Stimulated activated CD8-positive, alpha-beta memory T cell treated with anti-CD3 and anti-CD28 coated beads, Interleukin-15, amount 100 ng/mL, for 1 hour (primary cell): ENCODE measurements around the gene BCAP31.
"Not testable (repeated sequence)": the region's sequence is repeated elsewhere in the genome, so short reads cannot be mapped to it uniquely, and the experiment has no call there.

Experiments used
- DNase-seq: peaks from one replicate; pipeline ENCODE4 v3.0.0-alpha.2; 2020; ENCODE audit warnings: low read depth

Gene BCAP31

DNA sequence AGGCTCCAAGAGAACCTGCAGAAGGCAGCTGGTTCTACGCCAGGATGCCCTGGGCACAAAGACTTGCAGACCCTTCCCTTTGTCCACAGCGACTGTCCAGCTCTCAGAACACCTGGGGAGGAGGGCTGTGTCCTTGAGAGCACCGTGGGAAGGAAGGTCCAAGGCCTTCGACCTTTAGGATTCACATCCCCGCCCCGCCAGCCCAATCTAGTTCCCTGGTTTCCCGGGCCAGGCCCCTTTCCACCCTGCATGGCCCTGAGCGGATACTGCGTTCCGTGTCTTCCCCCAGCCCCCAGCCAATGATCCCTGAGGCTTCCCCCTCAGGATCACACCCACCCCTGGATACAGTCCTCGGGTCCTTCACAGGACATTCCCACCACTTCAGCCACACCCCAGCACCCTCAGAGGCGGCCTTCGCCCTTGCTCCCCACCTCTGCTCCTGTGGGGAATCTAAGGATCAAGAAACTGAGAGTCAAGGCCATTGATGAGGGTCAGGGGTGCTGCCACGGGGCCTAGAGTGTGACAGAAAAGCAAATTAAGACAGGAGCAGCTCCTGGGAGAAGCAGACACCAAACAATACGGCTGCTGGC, 9.6 kb upstream of the BCAP31 start:
- no peak for DNase-seq

DNA sequence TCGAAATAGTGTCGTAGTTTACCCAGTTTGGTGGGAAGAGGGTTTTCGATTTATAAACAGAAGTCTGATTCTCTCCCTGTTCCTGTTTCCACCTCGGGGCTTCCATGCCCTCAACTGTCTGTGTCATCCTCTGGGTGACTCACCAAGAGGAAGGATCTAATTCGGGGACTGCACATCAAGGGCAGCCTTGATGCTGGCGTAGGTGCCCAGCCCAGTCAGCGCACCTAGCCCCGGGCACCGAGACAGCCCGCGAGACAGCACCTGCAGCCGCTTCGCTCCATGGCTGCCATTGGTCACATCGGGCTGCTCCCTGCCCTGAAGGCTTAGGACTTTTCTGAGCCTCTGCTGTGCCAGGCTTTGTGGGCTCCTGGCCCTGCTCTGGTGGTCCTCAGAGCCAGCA, 8.2 kb upstream of the BCAP31 start:
- no peak for DNase-seq

DNA sequence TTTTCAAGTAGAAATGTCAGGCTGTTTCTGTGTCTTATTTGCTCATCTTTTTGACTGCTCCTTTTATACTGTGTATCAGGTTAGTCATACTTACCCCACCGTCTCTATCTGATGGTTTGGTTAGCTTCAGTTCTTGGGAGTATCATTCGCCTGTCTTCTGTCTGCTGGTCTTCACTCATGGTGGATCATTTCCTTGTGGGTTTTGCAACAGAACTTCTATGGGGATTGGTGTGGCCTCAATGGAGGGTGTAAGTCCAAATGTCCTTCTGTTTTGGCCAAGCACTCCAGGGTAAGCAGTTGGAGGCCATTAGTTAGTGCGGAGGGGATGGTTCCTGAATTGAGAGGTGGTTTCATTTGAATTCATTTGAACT, 7.6 kb upstream of the BCAP31 start:
- no peak for DNase-seq

DNA sequence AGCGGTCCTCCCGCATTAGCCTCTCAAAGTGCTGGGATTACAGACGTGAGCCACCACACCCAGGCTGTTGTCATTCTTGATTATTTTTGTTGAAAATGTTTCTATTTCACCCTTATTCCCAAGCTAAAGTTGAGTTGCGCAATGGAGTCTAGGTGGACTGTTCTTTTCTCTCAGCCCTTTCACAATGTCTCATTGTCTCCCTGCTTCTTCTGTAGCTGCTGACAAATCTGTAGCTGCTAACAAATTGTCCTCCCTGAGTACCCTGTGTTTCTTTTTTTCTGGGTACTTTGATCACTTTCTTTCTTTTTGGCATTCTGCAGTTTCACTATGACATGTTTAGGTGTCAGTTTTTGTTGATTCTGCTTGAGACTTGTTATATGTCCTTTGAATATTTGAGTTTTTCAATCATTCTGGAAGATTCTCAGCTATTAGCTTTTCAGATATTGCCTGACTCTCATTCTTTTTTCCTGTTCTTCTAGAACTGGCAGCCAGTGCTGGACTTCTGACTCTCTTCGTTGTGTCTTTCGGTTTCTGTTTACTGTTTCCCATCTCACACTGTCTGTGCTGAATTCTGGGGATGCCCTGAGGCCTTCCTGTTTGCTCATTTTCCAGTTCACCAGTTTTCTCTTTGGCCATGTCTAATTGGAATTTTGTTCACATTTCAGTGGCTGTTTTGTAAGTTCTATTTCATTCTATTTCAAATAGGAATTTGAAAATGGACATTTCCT, 7.1 kb upstream of the BCAP31 start:
- no peak for DNase-seq

DNA sequence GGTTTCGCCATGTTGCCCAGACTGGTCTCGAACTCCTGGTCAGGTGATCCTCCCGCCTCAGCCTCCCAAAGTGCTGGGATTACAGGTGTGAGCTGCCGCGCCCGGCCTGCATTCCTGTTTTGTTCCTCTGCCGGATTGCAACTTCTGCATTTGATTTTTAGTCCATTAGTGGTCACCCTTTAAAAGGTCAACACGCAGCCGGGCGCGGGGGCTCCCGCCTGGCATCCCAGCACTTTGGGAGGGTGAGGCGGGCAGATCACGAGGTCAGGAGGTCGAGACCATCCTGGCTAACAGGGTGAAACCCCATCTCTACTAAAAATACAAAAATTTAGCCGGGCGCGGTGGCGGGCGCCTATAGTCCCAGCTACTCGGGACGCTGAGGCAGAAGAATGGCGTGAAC, 5.9 kb upstream of the BCAP31 start:
- DNase-seq: not testable (repeated sequence)

DNA sequence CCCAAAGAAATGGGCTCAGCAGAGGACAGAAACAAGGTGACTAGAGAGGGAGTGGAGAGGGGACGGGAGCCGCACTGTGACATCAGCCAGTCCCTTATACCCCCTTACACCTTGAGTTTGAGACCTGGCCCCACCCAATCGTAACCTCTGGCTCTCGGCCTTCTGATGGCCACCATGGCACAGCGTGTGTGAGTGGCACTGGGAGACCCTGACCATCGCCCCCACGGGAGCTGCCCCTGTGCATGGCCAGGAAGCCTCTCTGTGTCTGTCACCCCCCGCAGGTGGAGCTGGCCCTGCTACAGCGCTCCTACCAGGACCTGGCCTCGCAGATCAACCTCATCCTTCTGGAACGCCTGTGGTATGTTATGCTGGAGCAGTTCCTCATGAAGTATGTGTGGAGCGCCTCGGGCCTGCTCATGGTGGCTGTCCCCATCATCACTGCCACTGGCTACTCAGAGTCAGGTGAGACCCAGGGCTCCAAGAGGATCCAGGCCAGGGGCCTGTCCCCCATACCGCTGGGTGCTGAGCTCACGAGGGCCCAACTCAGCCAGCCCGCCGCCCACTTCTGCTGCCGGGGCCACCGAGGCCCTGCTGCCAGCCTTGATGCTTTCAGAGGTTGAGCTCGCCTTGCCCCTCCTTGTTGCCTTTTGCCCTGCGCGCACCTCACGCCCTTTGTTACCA, 4.9 kb upstream of the BCAP31 start:
- no peak for DNase-seq

DNA sequence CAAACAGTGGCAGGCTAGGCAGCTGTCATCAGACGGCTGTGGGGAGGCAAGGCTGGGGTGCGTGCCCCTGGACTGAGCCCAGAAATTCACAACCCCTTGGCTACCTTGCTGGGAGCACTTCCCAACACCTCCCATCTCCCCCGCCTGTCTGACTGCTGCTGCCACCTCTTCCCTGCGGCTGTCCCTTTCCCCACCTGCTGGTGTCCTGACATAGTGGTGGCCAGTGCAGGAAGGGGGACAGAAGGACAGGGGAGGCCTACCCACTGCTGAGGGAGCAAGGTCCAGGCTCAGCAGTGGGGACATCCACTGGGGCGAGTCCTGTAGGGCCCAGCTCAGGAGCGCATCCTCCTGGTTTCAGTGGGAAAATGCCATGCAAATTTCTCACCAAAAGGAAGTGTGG, 3.9 kb upstream of the BCAP31 start:
- DNase-seq: no peak

DNA sequence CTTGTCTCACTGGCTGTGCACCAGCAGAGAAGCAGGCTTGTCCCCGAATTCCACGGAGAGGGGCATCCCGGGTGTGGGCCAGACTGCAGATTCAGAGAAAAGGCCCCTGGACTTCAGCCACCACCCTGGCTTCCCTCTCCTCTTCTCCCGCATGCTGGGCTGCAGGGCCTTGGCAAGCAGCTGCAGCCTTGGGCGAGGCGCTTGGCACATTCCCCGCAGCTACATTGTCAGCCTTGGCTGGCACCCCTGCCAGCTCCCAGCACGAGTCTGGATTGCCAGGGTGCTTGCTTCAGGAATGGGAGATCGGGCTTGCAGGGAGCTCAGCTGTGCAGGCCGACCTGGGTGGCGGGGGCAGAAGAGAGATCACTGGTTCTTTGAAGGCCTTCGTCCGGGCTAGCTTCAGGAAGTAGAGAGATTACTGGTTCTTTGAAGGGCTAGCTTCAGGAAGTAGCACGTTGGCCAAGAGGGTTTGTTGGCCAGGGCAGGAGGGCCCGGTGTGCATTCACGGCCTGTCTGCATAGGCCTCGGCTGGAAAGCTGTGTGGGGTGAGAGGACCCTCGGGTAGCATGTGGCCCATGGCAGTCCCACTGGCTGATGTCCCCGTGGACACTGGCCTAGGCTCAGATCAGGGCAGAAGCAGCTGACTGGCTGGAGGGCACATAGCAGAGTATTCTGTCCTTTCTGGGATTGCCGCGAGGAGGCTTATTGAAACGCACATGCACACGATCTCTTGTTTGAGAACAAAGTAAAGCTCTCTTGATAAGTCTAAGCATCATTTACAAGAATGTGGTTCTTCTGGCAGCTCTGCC, 3.1 kb upstream of the BCAP31 start:
- no peak for DNase-seq

DNA sequence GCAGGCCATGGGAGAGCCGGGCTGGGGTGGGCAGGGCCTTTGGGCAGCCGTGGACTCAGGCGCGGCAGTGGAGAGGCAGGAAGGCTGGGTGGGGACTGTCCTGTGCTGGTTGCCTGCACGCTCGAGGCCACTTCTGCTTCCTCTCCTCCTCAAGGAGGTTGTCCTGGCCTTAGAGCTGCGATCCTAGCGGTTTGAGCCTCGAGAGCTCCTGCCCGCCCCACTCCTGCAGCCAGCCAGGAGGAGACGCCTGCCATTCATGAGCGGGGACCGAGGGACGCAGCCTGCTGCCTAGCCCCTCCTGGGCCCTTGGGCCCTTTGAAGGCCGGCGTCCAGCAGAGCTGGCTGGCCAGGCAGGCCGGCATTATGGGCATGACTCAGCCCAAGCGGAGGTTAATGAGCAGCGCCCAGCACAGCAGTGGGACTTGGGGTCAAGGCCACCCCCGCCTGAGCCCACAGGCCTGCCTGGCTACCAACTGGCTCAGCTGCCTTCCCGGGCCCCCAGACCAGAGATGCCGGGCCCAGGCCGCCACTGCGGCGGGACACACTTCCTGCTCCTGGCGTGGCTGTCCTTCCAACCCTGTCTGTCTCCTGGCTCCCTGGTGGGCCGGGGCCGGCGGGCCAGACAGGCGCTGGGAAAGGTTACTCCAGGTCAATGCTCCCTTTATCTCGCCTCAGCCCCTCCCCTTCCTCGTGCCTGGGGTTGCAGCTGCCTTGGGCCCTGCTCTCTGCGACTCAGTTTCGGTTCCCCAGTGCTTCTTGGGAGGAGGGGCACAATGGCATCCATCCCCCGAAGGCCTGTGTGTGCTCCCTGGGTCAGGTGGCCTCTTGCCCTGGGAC, 2.3 kb upstream of the BCAP31 start:
- no peak for DNase-seq

DNA sequence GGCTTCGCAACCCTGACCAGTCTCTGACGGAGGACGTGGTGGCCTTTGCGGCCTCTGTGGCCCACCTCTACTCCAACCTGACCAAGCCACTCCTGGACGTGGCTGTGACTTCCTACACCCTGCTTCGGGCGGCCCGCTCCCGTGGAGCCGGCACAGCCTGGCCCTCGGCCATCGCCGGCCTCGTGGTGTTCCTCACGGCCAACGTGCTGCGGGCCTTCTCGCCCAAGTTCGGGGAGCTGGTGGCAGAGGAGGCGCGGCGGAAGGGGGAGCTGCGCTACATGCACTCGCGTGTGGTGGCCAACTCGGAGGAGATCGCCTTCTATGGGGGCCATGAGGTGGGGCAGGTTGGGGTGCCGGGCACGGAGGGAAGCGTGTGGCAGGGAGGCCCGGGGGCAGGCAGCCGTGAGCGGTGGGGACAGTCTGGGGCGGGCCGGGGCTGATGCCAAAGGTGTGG, 1.7 kb upstream of the BCAP31 start:
- DNase-seq: no peak

DNA sequence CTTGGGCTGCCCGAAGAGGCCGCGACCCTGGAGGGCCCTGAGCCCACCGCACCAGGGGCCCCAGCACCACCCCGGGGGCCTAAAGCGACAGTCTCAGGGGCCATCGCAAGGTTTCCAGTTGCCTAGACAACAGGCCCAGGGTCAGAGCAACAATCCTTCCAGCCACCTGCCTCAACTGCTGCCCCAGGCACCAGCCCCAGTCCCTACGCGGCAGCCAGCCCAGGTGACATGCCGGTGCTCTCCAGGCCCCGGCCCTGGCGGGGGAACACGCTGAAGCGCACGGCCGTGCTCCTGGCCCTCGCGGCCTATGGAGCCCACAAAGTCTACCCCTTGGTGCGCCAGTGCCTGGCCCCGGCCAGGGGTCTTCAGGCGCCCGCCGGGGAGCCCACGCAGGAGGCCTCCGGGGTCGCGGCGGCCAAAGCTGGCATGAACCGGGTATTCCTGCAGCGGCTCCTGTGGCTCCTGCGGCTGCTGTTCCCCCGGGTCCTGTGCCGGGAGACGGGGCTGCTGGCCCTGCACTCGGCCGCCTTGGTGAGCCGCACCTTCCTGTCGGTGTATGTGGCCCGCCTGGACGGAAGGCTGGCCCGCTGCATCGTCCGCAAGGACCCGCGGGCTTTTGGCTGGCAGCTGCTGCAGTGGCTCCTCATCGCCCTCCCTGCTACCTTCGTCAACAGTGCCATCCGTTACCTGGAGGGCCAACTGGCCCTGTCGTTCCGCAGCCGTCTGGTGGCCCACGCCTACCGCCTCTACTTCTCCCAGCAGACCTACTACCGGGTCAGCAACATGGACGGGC, 1.0 kb upstream of the BCAP31 start:
- no peak for DNase-seq

DNA sequence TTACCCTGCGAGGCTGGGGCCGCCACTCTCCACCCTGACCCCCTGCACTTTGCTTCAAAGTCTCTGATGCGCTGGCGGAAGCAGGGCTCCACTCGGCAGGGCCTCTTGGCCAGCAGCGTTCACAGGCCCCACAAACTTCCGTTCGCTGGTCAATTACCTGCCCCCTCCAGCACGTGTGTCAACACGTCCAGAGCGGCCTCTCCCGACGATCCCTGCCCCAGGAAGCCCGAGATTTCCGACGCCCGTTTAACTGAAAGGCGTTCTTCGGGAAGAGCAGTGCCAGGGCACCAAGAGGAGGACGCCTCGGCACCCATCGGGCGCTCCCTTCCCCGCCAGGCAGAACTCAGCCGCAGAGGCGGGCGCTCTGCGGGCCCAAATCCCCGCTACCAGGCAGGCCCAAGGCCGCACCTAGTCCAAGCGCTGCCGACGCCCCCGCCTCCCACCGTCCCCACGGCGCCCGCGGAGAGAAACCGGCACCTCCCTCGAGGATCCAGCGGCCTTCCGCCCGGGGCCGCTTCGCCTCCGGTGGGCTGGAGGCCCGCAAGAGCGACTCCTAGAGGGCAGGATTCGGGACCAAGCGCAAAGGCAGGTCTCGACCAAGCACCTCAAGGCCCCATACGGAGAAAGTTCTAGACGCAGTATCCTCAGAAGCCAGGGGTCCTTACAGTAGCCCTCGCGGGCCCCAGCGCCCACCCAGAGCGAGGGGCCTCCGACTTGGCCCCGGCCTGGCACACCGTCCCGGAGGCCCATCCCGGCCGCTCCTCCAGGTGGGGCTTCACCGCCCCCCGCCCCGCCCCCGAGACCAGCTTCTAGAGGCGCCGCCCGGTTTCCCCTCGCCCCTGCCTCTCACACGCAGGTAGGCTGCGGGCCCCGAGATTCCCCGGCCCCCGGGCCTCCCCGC, 586 bp downstream of the BCAP31 start:
- DNase-seq: peak; percentile 13

DNA sequence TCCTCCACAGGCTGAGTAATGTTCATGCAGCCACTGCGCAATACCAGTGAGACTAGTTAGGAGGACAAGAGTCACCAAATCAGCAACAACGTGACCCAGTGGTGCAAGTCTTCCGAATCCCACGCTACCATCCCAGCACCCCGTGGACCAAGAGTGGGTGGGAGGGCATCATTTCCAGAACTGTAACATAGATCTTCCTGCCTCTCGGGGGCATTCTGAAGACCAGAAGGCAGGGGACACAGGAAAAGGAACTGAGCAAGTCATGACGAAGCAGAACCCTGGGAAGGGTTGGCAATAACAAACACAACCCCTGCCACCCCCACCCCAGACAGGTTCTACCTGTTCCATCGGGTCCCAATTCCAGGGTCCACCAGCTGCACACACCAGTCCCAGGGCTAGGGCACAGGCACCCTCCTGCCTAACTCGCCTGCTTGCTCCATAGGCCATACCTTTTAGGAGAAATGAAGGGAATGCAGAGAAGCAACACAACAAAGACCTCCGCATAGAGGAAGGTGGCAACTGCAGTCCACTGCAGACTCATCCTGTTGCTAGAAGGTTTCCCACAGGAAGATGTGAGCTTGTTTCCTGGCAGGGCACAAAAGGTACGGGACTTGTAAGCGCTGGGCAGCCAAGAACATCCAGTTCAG, 1.4 kb downstream of the BCAP31 start:
- no peak for DNase-seq

DNA sequence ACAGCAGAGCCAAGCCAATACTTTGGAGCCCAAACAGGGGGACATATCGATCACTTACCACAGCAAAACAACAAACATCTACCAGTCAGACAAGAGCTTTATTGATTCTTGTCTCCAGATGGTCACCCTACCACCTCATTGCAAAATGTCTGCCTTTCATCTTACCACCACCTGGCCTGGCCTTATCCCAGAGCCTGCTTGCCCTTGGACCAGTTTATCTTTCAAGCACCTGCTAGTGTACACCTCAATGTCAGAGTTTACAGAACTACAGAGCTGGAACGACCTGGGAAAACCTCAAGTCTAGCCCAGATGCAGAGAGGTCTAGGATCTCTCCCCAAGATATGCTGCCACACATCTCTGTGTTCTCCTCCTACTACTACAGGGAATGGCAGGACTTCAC, 4.5 kb downstream of the BCAP31 start:
- no peak for DNase-seq

DNA sequence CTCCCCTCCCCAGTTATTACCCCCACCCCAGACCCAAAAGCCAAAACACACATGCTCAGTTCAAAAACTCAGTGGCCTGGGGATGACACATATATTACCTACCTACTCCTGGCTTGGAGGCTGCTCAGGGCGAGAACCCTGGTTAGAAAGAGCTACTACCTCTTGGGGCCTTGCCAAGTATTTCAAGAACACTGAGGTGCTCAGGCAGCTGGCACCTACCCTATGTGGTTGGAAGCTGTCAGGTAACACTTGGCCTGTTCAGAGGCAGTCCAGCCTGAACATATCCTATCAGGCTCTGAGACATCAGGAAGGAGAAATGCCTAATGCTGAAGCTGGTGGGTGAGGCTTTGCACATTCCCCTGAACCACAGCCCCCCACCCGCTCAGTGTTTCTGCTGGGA, 4.9 kb downstream of the BCAP31 start:
- no peak for DNase-seq

DNA sequence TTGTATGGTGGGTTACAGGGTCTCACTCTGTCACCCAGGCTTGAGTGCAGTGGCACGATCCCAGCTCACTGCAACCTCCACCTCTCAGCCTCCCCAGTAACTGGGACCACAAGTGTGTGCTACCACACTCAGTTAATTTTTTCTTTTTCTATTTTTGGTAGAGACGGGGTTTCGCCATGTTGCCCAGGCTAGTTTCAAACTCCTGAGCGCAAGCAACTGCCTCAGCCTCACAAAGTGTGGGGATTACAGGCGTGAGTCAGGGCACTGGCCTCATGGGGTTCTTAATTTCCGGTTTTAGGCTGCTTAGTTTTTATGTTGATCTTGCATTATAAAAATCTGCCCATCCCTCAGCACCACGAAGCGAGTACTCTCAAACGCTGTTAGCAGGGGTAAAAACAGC, 6.7 kb downstream of the BCAP31 start:
- DNase-seq: no peak

DNA sequence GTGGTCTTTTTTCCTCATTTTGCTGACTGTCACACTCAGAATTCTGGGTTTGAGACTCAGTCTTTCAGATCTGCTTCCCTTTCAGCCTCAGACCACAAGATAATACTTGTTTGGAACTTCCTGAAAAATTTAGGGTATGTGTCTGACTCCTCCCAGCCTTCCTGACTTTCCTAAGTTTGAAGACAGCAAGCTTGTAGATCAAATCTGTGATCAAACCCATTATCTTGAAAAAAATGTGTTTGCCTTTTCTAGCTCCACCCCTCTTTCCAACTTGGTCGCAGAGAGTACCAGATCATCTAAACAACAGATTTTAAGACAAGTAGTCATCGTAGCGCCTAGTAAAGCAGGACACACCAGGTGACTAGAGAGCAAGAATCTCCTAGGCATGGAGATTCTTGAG, 9.9 kb downstream of the BCAP31 start:
- DNase-seq: no peak

DNA sequence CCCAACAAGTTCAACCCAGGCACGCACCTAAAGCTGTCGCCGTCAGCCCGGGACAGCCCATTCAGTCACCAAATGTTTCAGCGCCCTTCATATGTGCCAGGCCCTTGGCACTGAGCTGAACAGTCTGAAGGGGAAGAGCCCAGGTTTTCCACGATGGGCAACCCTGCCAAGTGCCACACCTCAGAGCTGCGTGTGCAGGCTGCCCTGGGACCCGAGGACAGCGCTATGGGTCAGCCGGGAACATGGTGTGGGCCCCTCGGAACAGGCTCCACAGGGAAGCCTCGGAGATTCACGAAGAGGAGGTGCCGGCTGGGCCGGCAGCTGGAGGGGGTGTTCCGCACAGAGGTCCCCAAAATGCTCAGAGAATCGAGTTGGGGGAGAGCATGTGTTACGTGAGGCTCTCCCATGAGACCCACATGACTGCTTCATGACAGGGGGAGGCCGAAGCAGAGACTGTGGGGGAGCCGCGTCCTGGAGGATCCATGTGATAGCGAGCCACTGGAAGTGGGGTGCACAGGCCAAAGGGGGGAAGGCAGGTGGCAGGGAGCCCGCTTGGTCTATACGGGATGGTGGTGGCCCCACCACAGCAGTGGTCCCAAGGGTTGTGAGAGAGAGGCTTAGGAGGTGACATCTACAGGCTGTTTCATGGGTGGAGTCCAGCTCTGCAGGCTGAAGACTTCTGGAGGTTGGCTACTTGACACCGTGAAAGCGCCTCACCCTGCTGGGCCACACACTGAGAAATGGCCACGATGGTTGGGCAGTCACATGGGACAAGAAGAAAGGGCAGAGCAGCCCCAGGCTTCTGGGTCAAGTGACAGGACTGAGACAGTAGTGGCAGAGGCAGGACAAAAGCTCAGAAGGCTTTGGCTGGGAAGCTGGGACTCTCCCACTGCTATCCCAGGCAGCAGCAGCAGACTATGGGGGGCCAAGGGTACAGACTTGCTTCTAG, 14.2 kb downstream of the BCAP31 start:
- no peak for DNase-seq
